Natural killer cell (primary cell): Measurements from ENCODE around the gene IRF7. TPM values are rescaled to one million over a fixed set of nuclear protein-coding genes. Genes with fewer than 3 reads are reported as not detected.

ENCODE experiments used
- ATAC-seq, 3 donors: fragments of 150-1000 bp in 2 of 3; fragments of 200-7000 bp in 1 of 3; cut with Tn5 transposase; 1 replicate in 1 of 3; 2 replicates in 2 of 3; pipeline ENCODE4 v1.10.0; 2021; ENCODE audit warnings: mild to moderate bottlenecking in 2 of 3, moderate library complexity in 2 of 3
- DNase-seq, 2 donors: peaks; one replicate each; pipeline versions ENCODE4 v3.0.0 to v3.0.0-alpha.2; 2013 to 2021; ENCODE audit warnings: mixed read lengths in 1 of 2
- H3K27ac ChIP-seq: one replicate; pipeline ENCODE4 v1.5.1; 2013; ENCODE audit warnings: mild to moderate bottlenecking, low read length
- H3K27me3 ChIP-seq: one replicate; pipeline ENCODE4 v1.6.1; 2013; ENCODE audit warnings: low read length; ENCODE audit not compliant: control insufficient read depth, insufficient read depth
- H3K36me3 ChIP-seq: one replicate; pipeline ENCODE4 v1.6.1; 2013; ENCODE audit warnings: low read length; ENCODE audit not compliant: control insufficient read depth, insufficient read depth
- H3K4me1 ChIP-seq: one replicate; pipeline ENCODE4 v1.6.1; 2013; ENCODE audit warnings: low read length; ENCODE audit not compliant: control insufficient read depth, insufficient read depth
- H3K4me3 ChIP-seq: one replicate; pipeline ENCODE4 v1.5.1; 2013; ENCODE audit warnings: low read length
- H3K9me3 ChIP-seq: one replicate; pipeline ENCODE4 v1.6.1; 2013; ENCODE audit warnings: low read length; ENCODE audit not compliant: control insufficient read depth, insufficient read depth
- H3K27ac Mint-ChIP-seq, 2 donors: one replicate each; pipeline ENCODE4 v1.8.0; 2022; ENCODE audit warnings: mild to moderate bottlenecking in 2 of 2, mixed read lengths in 2 of 2, moderate library complexity in 1 of 2
- H3K27me3 Mint-ChIP-seq, 2 donors: one replicate each; pipeline ENCODE4 v1.8.0; 2022; ENCODE audit warnings: low read depth in 2 of 2, mixed read lengths in 2 of 2
- H3K36me3 Mint-ChIP-seq: one replicate; pipeline ENCODE4 v1.8.0; 2022; ENCODE audit warnings: mixed read lengths
- H3K4me1 Mint-ChIP-seq, 2 donors: one replicate each; pipeline ENCODE4 v1.8.0; 2022; ENCODE audit warnings: mixed read lengths in 2 of 2
- H3K4me3 Mint-ChIP-seq: one replicate; pipeline ENCODE4 v1.8.0; 2022; ENCODE audit warnings: mild to moderate bottlenecking, moderate library complexity, mixed read lengths
- H3K9me3 Mint-ChIP-seq, 2 donors: one replicate each; pipeline ENCODE4 v1.8.0; 2022; ENCODE audit warnings: mixed read lengths in 2 of 2
- WGBS: methylation state at CpG from one replicate; pipeline ENCODE4 v1.1.7; 2013; ENCODE audit warnings: missing lambda C conversion rate; ENCODE audit not compliant: insufficient coverage; 5-methylcytosine and 5-hydroxymethylcytosine counted together
- intact Hi-C: fragments of 100-400 bp; cut with micrococcal nuclease; formaldehyde crosslinking; loops from one replicate; pipeline ENCODE4 v1.14.2; 2022
- total RNA-seq, 4 donors: library from RNA; stranded (reverse); fragments of 120-200 nt in 1 of 4; gene quantifications; one replicate each; pipeline versions ENCODE4 v1.2.3 to v1.2.4, GENCODE V29; 2013 to 2022
- TF ChIP-seq, protein P1 (sequence below): fragments of 200-600 bp; IDR thresholded peaks from one replicate; pipeline ENCODE4 v1.8.0; 2022; ENCODE audit warnings: antibody characterized with exemption

IRF7 gene
- total RNA-seq, 3 donors from 2014 or later (not counting 1 experiment from before 2014, with no cell fraction given): 63.3 to 97.3 (median 77.3) TPM

DNA sequence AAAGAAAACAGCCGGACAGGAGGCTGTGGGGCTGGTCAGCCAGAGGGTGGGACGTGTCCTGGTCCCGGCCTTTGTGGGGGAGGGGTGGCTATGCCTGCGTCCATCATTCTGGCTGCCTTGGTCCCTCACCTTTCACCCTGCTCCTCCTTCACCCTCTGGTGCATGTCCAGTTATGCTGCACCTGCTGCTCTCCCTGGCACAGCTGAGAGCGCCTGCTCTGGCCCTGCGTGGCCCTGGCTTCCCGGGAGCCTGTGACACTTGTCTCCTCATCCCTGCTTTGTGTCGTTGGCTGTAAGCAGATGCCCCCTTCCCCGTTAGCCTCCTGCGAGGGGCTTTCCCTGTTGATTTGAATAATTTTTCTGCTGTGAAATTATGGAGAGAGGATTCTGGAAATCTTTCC lies 22.8 kb downstream of the IRF7 start:
- intact Hi-C loops: no loop called here
- no peak overlapping the region for H3K27ac Mint-ChIP-seq
- H3K36me3 ChIP-seq: peaks cover 71% of the 10 kb centered on the region

DNA sequence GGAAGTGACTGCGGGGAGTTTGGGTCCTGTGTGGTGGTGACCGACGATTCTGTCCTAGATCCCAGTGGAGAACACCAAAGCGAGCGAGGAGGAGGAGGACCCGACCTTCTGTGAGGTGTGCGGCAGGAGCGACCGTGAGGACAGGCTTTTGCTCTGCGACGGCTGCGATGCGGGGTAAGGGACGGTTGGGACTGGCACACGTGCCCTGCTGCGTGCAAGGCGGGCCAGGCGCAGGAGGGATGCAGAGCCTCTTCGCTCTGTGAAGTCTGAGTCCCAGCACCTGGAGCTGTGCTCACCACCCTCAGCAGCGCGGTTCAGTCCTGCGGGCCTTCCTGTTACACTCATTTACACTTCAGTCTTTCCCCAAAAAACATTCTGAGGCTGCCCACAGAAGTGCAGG lies 23.2 kb downstream of the IRF7 start:
- no peak for DNase-seq
- TF ChIP-seq, protein P1, sequence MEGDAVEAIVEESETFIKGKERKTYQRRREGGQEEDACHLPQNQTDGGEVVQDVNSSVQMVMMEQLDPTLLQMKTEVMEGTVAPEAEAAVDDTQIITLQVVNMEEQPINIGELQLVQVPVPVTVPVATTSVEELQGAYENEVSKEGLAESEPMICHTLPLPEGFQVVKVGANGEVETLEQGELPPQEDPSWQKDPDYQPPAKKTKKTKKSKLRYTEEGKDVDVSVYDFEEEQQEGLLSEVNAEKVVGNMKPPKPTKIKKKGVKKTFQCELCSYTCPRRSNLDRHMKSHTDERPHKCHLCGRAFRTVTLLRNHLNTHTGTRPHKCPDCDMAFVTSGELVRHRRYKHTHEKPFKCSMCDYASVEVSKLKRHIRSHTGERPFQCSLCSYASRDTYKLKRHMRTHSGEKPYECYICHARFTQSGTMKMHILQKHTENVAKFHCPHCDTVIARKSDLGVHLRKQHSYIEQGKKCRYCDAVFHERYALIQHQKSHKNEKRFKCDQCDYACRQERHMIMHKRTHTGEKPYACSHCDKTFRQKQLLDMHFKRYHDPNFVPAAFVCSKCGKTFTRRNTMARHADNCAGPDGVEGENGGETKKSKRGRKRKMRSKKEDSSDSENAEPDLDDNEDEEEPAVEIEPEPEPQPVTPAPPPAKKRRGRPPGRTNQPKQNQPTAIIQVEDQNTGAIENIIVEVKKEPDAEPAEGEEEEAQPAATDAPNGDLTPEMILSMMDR: no peak
- peaks cover 69% of the 10 kb centered on the region for H3K36me3 ChIP-seq
- intact Hi-C loops: no loop called here
- no peak overlapping the region for H3K4me3 Mint-ChIP-seq
- H3K27me3 ChIP-seq: no peaks in the 10 kb centered on the region
- no peak for ATAC-seq
- peaks cover 8% of the 10 kb centered on the region for H3K36me3 Mint-ChIP-seq
- H3K9me3 Mint-ChIP-seq: no peaks in the 10 kb centered on the region
- no peaks in the 10 kb centered on the region for H3K27me3 Mint-ChIP-seq
- H3K4me1 Mint-ChIP-seq: peaks cover 17 to 29% of the 10 kb centered on the region in 2 donors
- peaks cover 19% of the 10 kb centered on the region for H3K4me1 ChIP-seq
- no peak overlapping the region for H3K27ac ChIP-seq
- no peak overlapping the region for H3K4me3 ChIP-seq
- WGBS: 98% methylated on average over 22 of the region's 22 CpGs
- H3K27ac Mint-ChIP-seq: no peak overlapping the region
- no peaks in the 10 kb centered on the region for H3K9me3 ChIP-seq

More for the DNA sequence above, 22.8 kb downstream of the IRF7 start:
- Histone ChIP-seq H3K4me1 (peaks cover 15% of the 10 kb centered on the region), H3K27me3 (no peaks in the 10 kb centered on the region), H3K27ac (no peak overlapping the region), H3K4me3 (no peak overlapping the region), H3K9me3 (no peaks in the 10 kb centered on the region)
- peaks cover 8% of the 10 kb centered on the region for H3K36me3 Mint-ChIP-seq
- no peak for ATAC-seq
- H3K4me1 Mint-ChIP-seq: peaks cover 13 to 25% of the 10 kb centered on the region in 2 donors
- no peaks in the 10 kb centered on the region for H3K9me3 Mint-ChIP-seq
- no peak for DNase-seq
- no peak overlapping the region for H3K4me3 Mint-ChIP-seq
- H3K27me3 Mint-ChIP-seq: no peaks in the 10 kb centered on the region
- WGBS: 96% methylated on average over 10 of the region's 10 CpGs
- TF ChIP-seq, protein P1: no peak

DNA sequence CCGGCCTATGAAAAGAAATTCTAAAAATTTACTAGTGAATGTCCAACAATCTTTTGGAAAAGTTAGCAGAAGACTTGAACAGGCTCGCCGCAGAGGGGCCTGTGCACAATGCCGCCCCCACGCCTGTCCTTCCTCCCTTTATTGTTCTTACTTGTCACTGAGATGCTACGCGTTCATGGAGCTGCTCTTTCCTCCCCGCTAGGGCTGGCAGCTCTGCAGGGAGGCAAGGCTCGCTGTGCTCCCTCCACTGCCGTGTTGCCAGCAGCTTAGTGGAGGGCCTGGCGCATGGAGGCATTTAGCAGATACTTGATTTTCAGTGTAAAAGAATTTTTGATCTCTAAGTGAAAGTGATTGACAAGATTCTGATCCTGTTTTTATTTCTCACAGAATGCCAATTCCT lies 24.8 kb downstream of the IRF7 start:
- peaks cover 8% of the 10 kb centered on the region for H3K36me3 Mint-ChIP-seq

More for the DNA sequence above, 24.8 kb downstream of the IRF7 start:
- no peak for DNase-seq
- Histone ChIP-seq H3K4me3 (no peak overlapping the region), H3K36me3 (peaks cover 64% of the 10 kb centered on the region), H3K27me3 (no peaks in the 10 kb centered on the region), H3K4me1 (peaks cover 15% of the 10 kb centered on the region), H3K9me3 (no peaks in the 10 kb centered on the region), H3K27ac (no peak overlapping the region)
- Mint-ChIP-seq H3K4me3 (no peak overlapping the region), H3K27me3 (no peaks in the 10 kb centered on the region), H3K9me3 (no peaks in the 10 kb centered on the region), H3K27ac (no peak overlapping the region), H3K4me1 (peaks cover 16 to 34% of the 10 kb centered on the region in 2 donors)
- ATAC-seq: no peak
- TF ChIP-seq, protein P1: no peak
- intact Hi-C loops: no loop called here
- 81% methylated on average over 11 of the region's 11 CpGs for WGBS
